ENCODE measurements around the gene PARN. TPM values are rescaled to one million over a fixed set of nuclear protein-coding genes. Genes with fewer than 3 reads are reported as not detected.
A peak's percentile ranks its signal among the peaks of the same experiment; 100 is the strongest.

PARN gene
- total and polyA plus RNA-seq, 9 of the 15 experiments (the other 6 are each of a cell fraction or from before 2014, with no cell fraction given) = 9.6 to 51.3 (median 40.4) TPM

GRCh38 chr16:14634389-14634725 lies 4.3 kb upstream of the PARN start (continued):
- TF ChIP-seq CCAR2 (IDR thresholded peaks at IDR 0.05; ENCODE audit: low read depth, low read length) (no peak), FOXJ3 (CRISPR knock-in tag; IDR thresholded peaks at IDR 0.05) (no peak), ATF1 (CRISPR knock-in tag; IDR thresholded peaks at IDR 0.05) (no peak), ATF1 (tag; IDR thresholded peaks at IDR 0.05) (no peak), TRIM25 (IDR thresholded peaks at IDR 0.05; ENCODE audit: borderline replicate concordance) (no peak), CEBPZ (IDR thresholded peaks at IDR 0.05; ENCODE audit: borderline replicate concordance, low read depth, low read length) (no peak), PHF21A (IDR thresholded peaks at IDR 0.05; ENCODE audit: borderline replicate concordance, low read depth) (no peak), NUFIP1 (IDR thresholded peaks at IDR 0.05; ENCODE audit: partially characterized antibody) (no peak), SLC30A9 (CRISPR knock-in tag; IDR thresholded peaks at IDR 0.05) (no peak), CREM (IDR thresholded peaks at IDR 0.05; ENCODE audit: low read depth) (no peak), HIVEP1 (CRISPR knock-in tag; IDR thresholded peaks at IDR 0.05) (no peak), MNT (conservative IDR thresholded peaks at IDR 0.05) (peak; percentile 12 to 46; a peak in 2 of 4 replicates), COPS2 (conservative IDR thresholded peaks at IDR 0.05) (no peak), SMAD4 (CRISPR knock-in tag; conservative IDR thresholded peaks at IDR 0.05) (no peak), RBM39 (optimal IDR thresholded peaks at IDR 0.05; ENCODE audit: low read depth, low read length) (no peak), HDAC2 (IDR thresholded peaks at IDR 0.05) (0 out of 2 replicates have a peak, but pooled peaks have one; percentile 3)

Data from K562 (cell line).